OCI-LY3 (cell line): ENCODE results near the gene SHC4.

ENCODE experiments used
- H2AFZ ChIP-seq: fragments of 200-600, 300-600 bp; shearing (Covaris generic); 2 replicates; pipeline ENCODE4 v1.6.0; 2014; ENCODE audit warnings: antibody characterized with exemption, low read depth, low read length
- H3K27ac ChIP-seq: fragments of 200-600, 300-600 bp; sonication (generic); 2 replicates; pipeline ENCODE4 v1.5.1; 2014; ENCODE audit warnings: mild to moderate bottlenecking, low read length, moderate library complexity, mixed read lengths
- H3K27me3 ChIP-seq: fragments of 200-600, 300-600 bp; sonication (generic); 2 replicates; pipeline ENCODE4 v1.6.1; 2014; ENCODE audit warnings: low read depth, low read length, mixed read lengths
- H3K36me3 ChIP-seq: fragments of 200-600, 300-600 bp; sonication (generic); replicated peaks from 2 replicates; pipeline ENCODE3; 2014; ENCODE audit warnings: low read depth, low read length, mixed read lengths
- H3K4me1 ChIP-seq: fragments of 300-600, 200-600 bp; sonication (generic); 2 replicates; pipeline ENCODE4 v1.6.1; 2014; ENCODE audit warnings: low read length, mixed read lengths
- H3K4me2 ChIP-seq: fragments of 200-600, 300-600 bp; sonication (generic); 2 replicates; pipeline ENCODE4 v1.6.1; 2014; ENCODE audit warnings: low read length, mixed read lengths
- H3K4me3 ChIP-seq: fragments of 300-600, 200-600 bp; sonication (generic); 2 replicates; pipeline ENCODE4 v1.5.1; 2014; ENCODE audit warnings: antibody characterized with exemption, mild to moderate bottlenecking, low read length, moderate library complexity
- H3K79me2 ChIP-seq: fragments of 300-600, 200-600 bp; shearing (Covaris generic); 2 replicates; pipeline ENCODE4 v1.6.1; 2014; ENCODE audit warnings: mild to moderate bottlenecking, low read length, mixed read lengths
- H3K9ac ChIP-seq: fragments of 300-600, 200-600 bp; shearing (Covaris generic); 2 replicates; pipeline ENCODE4 v1.6.0; 2014; ENCODE audit warnings: mild to moderate bottlenecking, low read length, moderate library complexity
- H3K9me3 ChIP-seq: fragments of 200-600, 300-600 bp; shearing (Covaris generic); 2 replicates; pipeline ENCODE4 v1.6.1; 2014; ENCODE audit warnings: low read length, mixed read lengths; ENCODE audit not compliant: insufficient read depth
- H4K20me1 ChIP-seq: fragments of 200-600, 300-600 bp; sonication (generic); 2 replicates; pipeline ENCODE4 v1.6.1; 2016; ENCODE audit warnings: low read length, mixed read lengths; ENCODE audit not compliant: insufficient read depth
- EZH2phosphoT487 ChIP-seq: fragments of 200-600 bp; shearing (Covaris generic); IDR thresholded peaks from 2 replicates; pipeline ENCODE4 v1.6.1; 2018; ENCODE audit warnings: antibody characterized with exemption, mixed run types, low read depth
- TF ChIP-seq, protein P1 (sequence below): fragments of 200-600, 300-600 bp; sonication (generic); IDR thresholded peaks from 2 replicates; pipeline ENCODE4 v1.5.1; 2014; ENCODE audit warnings: antibody characterized with exemption, low read length, low read depth

The SHC4 gene

DNA sequence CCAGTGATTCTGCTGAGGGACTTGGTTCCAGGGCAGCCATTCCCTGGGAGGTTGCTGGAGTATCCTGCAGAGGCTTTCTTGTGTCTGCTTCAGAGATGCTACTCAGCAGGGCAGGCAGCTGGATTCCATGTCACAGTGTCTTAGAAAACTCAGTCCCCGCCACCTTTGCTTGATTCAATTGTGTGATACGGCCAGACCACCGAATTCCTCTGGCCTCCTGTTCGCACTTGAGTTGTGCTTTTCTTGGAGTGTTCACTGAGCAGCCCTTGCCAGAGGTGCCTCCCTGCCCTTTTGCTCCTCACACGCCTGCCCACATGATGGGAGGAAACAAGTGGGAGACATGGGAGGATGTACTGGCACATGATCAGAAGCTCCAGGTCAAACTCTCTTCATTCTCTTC, 19.6 kb upstream of the SHC4 start:
- no peaks in the 10 kb centered on the region for H4K20me1 ChIP-seq
- H3K9ac ChIP-seq: no peak overlapping the region
- H3K4me3 ChIP-seq: no peak overlapping the region
- no peaks in the 10 kb centered on the region for H3K27me3 ChIP-seq
- no peaks in the 10 kb centered on the region for H3K9me3 ChIP-seq
- H3K4me1 ChIP-seq: no peaks in the 10 kb centered on the region
- H2AFZ ChIP-seq: no peak overlapping the region
- no peak overlapping the region for H3K4me2 ChIP-seq
- no peaks in the 10 kb centered on the region for H3K79me2 ChIP-seq
- H3K36me3 ChIP-seq: peaks cover 6% of the 10 kb centered on the region
- no peak for TF ChIP-seq EZH2phosphoT487
- no peak overlapping the region for H3K27ac ChIP-seq

DNA sequence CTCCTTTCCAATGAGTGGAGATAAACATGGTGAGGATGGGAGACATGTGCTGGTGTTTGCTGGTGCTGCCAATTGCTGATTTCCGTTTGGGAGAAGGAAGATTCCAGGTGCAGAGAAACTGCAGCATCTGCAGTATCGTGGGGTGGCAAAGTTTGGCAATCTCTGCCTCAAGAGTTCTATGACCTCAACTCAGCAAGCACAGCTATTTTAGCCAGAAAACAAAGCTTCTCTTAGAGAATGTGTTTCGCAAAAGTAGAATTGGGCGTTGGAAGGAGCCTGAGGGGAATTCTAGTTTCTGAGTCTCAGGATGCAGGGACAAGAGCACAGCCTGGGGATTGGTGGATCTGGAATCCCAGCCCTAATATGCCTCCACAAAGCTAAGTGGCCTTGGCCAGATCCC, 18.2 kb upstream of the SHC4 start:
- no peaks in the 10 kb centered on the region for H3K9me3 ChIP-seq
- no peak overlapping the region for H3K4me2 ChIP-seq
- H3K4me3 ChIP-seq: no peak overlapping the region
- no peaks in the 10 kb centered on the region for H3K4me1 ChIP-seq
- no peaks in the 10 kb centered on the region for H3K27me3 ChIP-seq
- H3K9ac ChIP-seq: no peak overlapping the region
- H4K20me1 ChIP-seq: no peaks in the 10 kb centered on the region
- TF ChIP-seq, protein P1, sequence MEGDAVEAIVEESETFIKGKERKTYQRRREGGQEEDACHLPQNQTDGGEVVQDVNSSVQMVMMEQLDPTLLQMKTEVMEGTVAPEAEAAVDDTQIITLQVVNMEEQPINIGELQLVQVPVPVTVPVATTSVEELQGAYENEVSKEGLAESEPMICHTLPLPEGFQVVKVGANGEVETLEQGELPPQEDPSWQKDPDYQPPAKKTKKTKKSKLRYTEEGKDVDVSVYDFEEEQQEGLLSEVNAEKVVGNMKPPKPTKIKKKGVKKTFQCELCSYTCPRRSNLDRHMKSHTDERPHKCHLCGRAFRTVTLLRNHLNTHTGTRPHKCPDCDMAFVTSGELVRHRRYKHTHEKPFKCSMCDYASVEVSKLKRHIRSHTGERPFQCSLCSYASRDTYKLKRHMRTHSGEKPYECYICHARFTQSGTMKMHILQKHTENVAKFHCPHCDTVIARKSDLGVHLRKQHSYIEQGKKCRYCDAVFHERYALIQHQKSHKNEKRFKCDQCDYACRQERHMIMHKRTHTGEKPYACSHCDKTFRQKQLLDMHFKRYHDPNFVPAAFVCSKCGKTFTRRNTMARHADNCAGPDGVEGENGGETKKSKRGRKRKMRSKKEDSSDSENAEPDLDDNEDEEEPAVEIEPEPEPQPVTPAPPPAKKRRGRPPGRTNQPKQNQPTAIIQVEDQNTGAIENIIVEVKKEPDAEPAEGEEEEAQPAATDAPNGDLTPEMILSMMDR: no peak
- no peak for TF ChIP-seq EZH2phosphoT487
- H3K79me2 ChIP-seq: no peaks in the 10 kb centered on the region
- H3K27ac ChIP-seq: no peak overlapping the region
- no peak overlapping the region for H2AFZ ChIP-seq
- H3K36me3 ChIP-seq: no peaks in the 10 kb centered on the region

DNA sequence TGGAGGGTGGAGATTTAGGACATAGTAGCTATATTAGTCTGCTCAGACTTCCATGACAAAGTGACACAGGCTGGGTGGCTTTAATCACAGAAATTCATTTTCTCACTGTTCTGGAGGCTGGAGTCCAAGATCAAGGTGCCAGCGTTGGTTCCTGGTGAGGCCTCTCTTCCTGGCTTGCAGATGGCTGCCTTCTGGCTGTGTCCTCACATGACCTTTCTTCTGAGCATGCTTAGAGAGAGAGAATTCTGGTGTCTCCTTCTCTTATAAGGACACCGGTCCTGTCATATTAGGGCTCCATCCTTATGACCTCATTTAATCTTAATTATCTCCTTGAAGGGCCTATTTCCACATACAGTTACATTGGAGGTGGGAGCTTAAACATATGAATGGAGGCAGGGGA, 14.9 kb upstream of the SHC4 start:
- Histone ChIP-seq H3K4me1 (peaks cover 11% of the 10 kb centered on the region; the same call in 1 of the 2 replicates), H3K27me3 (no peaks in the 10 kb centered on the region), H3K36me3 (no peaks in the 10 kb centered on the region), H3K27ac (no peak overlapping the region), H3K79me2 (no peaks in the 10 kb centered on the region), H3K9me3 (no peaks in the 10 kb centered on the region), H2AFZ (no peak overlapping the region), H3K4me2 (no peak overlapping the region), H3K4me3 (no peak overlapping the region), H3K9ac (no peak overlapping the region), H4K20me1 (no peaks in the 10 kb centered on the region)
- no peak for TF ChIP-seq EZH2phosphoT487
- TF ChIP-seq, protein P1: no peak

DNA sequence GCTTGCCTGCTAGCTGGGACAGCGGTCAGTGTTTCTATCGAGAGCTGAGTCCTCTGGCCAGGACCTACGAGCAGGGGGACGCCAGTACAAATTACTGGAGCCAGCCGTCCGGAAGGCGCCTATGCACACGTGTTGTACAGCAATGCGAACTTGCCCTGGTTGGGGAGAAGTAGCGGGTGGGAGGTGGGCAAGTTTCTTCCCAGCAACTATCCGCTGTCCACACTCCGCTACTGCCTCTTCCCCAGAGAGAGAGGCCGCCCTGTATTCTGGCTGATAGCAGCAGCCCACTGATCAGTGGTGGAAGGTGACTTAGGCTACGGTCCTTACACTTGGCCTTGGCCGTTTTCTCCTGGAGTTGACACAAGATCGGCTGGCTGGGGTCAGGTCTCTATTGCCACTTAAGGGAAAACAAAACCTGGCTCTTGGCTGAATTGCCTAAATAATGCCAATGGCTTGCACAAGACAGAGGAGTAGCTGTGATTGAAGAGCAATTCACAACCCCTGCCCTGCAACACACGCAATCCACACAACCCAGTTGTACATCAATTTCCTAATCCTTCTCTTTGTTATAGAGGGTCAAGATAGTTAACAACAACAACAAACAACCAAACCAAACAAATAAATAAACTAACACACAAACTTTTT, 12.8 kb upstream of the SHC4 start:
- Histone ChIP-seq H3K79me2 (no peaks in the 10 kb centered on the region), H4K20me1 (no peaks in the 10 kb centered on the region), H3K36me3 (no peaks in the 10 kb centered on the region), H3K4me2 (peak overlapping the region; percentile 100), H3K9me3 (no peaks in the 10 kb centered on the region), H2AFZ (peak overlapping the region; percentile 97), H3K27me3 (no peaks in the 10 kb centered on the region), H3K9ac (peak overlapping the region; percentile 88), H3K4me1 (peaks cover 11% of the 10 kb centered on the region; the same call in 1 of the 2 replicates), H3K4me3 (peak overlapping the region; percentile 91), H3K27ac (no peak overlapping the region)
- no peak for TF ChIP-seq EZH2phosphoT487
- TF ChIP-seq, protein P1: no peak
